Muscle of leg (tissue), 11 donors: ENCODE measurements around the gene SEZ6. TPM values are rescaled to one million over a fixed set of nuclear protein-coding genes. Genes with fewer than 3 reads are reported as not detected.

ENCODE experiments used
- DNase-seq: peaks from one replicate; pipeline ENCODE4 v3.0.0; 2013
- H3K27ac ChIP-seq: one replicate; pipeline ENCODE4 v1.5.1; 2013; ENCODE audit warnings: mild to moderate bottlenecking, low read length, control low read depth
- H3K27me3 ChIP-seq: one replicate; pipeline ENCODE4 v1.6.1; 2013; ENCODE audit warnings: low read length; ENCODE audit not compliant: control insufficient read depth, insufficient read depth
- H3K36me3 ChIP-seq: one replicate; pipeline ENCODE4 v1.6.1; 2013; ENCODE audit warnings: low read length; ENCODE audit not compliant: control insufficient read depth, insufficient read depth
- H3K4me1 ChIP-seq: one replicate; pipeline ENCODE4 v1.6.1; 2013; ENCODE audit warnings: low read length; ENCODE audit not compliant: control insufficient read depth, insufficient read depth
- H3K4me3 ChIP-seq: one replicate; pipeline ENCODE4 v1.5.1; 2013; ENCODE audit warnings: low read length, control low read depth
- H3K9me3 ChIP-seq: replicated peaks from 2 replicates; pipeline ENCODE4 v1.6.1; 2013; ENCODE audit warnings: low read depth, low read length; ENCODE audit not compliant: control insufficient read depth
- WGBS: methylation state at CpG from one replicate; pipeline ENCODE4 v1.1.5; 2013; ENCODE audit warnings: missing lambda C conversion rate; ENCODE audit not compliant: insufficient coverage; 5-methylcytosine and 5-hydroxymethylcytosine counted together
- polyA plus RNA-seq, 8 donors: library from polyadenylated mRNA; unstranded; fragments of 120-200 nt; gene quantifications; one replicate each; pipeline versions ENCODE4 v1.2.1 to v1.2.3, GENCODE V29; 2013; ENCODE audit warnings: inconsistent platforms in 1 of 8, low replicate concordance in 1 of 8; ENCODE audit not compliant: insufficient read length in 8 of 8, insufficient read depth in 1 of 8
- total RNA-seq: library from RNA; stranded (reverse); fragments of 120-200 nt; gene quantifications from one replicate; pipeline ENCODE4 v1.2.4, GENCODE V29; 2013

Gene SEZ6
- total and polyA plus RNA-seq, 9 donors, result 0.04 to 0.44 (median 0.27) TPM

DNA sequence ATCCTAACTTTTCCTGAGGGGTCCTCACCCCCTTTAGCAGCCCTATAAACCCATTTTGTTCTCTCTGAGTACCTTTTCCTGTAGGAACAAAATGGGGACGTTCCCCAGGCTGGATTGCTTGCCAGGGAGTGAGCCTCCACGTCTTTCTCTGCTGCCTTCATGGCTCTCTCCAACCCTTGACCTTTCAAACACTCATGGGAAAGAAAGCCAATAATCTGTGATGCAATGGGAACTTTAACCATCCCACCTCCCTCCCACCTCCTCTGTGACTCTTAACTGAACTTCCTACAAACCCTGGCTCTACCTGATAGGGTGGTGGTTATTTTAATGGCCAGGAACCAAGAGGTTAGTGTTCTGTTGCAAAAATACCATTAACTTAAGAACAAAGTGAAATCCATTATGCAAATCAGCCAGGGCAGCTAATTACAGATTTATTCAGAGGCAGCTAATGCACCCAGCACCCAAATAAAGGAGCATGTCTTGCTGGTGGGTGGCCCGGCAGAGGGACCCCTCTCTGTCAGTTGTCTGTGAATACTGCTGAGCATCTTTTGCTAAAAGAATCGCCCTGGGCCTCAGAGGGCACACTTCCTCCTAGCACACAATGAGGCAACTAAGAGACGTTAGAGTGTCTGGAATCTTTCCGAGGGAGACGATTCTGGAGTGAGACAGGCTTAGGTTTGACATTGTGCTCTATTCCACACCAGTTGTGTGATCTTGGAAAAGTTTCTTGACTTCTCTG, 40.1 kb upstream of the SEZ6 start:
- H3K27me3 ChIP-seq, result peaks cover 12% of the 10 kb centered on the region
- no peaks in the 10 kb centered on the region for H3K36me3 ChIP-seq
- WGBS, result 81% methylated on average over 3 of the region's 7 CpGs
- peaks cover 33% of the 10 kb centered on the region for H3K4me1 ChIP-seq
- H3K4me3 ChIP-seq, result no peak overlapping the region
- DNase-seq, result no peak
- H3K9me3 ChIP-seq, result no peaks in the 10 kb centered on the region
- no peak overlapping the region for H3K27ac ChIP-seq

DNA sequence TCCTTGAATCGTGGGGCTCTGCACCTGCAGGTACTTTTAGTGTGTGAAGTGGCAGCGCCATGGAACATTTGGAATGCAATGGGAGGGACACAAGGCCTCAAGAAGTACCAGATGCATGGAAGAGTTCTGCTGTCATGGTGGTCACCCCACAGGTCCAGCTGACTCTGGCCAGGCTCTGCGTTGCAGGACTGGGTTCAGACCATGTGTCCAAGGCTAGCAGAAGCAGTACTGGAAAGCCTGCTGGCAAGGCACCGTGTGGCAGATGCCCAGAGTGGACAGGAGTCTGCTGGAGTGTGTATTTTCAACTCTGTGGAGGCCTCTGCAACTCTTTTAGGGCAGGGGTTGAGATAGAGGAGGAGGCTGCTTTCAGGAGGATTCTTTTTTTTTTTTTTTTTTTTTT, 39.2 kb upstream of the SEZ6 start:
- no peak overlapping the region for H3K4me3 ChIP-seq
- WGBS, result 83% methylated on average over 4 of the region's 4 CpGs
- H3K9me3 ChIP-seq, result no peaks in the 10 kb centered on the region
- no peak overlapping the region for H3K27ac ChIP-seq
- H3K36me3 ChIP-seq, result no peaks in the 10 kb centered on the region
- DNase-seq, result no peak
- peaks cover 38% of the 10 kb centered on the region for H3K4me1 ChIP-seq
- peaks cover 10% of the 10 kb centered on the region for H3K27me3 ChIP-seq

- Histone ChIP-seq H3K36me3 (no peaks in the 10 kb centered on the region), H3K27ac (no peak overlapping the region), H3K27me3 (peaks cover 6% of the 10 kb centered on the region), H3K9me3 (no peaks in the 10 kb centered on the region), H3K4me3 (no peak overlapping the region), H3K4me1 (peaks cover 29% of the 10 kb centered on the region)
- WGBS, result 83% methylated on average over 1 of the region's 3 CpGs
- no peak for DNase-seq
Measured at GRCh38 chr17:29043539-29044145, 37.8 kb upstream of the SEZ6 start.

DNA sequence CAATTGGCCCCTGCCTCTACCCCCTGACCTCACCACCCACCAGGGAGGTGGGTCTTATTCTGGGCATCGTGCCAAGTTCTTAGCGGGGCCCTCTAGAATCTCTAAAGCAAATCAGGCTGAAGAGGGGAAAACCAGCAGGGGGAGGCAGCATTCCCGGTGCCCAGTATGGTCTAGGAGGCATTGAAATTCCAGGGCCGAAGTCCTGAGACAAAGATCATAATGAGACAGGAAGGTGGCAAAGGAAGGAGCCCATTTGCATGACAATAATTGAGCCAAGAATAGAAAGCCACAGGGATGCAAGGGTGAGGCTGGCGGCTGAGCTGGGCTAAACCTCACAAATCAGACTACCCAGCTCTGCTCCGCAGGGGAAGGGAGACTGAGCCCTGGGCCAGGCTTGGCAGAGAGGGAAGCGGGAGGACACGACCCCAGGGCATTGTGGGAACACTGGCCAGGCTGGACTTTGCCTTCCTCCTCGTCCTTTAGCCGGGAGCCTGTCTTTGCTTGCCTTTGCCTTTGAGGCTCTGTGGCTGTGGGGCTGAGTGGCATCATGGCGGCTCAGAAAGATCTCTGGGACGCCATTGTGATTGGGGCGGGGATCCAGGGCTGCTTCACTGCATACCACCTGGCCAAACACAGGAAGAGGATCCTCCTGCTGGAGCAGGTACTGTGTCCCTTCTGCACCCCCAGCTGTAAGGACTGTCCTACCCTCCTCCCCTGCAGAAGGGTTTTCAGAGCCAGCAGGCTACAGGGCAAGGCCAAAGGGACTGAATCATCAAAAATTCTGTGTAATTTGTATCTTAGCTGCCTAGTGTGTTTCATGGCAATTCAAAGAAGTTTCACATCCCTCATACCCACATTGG, 37.1 kb upstream of the SEZ6 start, which contains the start of gene PIPOX:
PIPOX (plus strand) TSS at position 463 of the 860 bp plus-strand sequence; CDS start at position 548, 85 bp downstream.
- WGBS, result 21% methylated on average over 7 of the region's 13 CpGs
- Histone ChIP-seq H3K36me3 (no peaks in the 10 kb centered on the region), H3K4me1 (peaks cover 24% of the 10 kb centered on the region), H3K27ac (peak within 1 kb of the TSS; percentile 51), H3K9me3 (no peaks in the 10 kb centered on the region), H3K27me3 (peaks cover 10% of the 10 kb centered on the region), H3K4me3 (no peak within 1 kb of the TSS)
- DNase-seq, result peak; percentile 68

- Histone ChIP-seq H3K4me1 (peaks cover 24% of the 10 kb centered on the region), H3K9me3 (no peaks in the 10 kb centered on the region), H3K27ac (no peak overlapping the region), H3K27me3 (peaks cover 17% of the 10 kb centered on the region), H3K36me3 (no peaks in the 10 kb centered on the region), H3K4me3 (no peak overlapping the region)
- no peak for DNase-seq
- 53% methylated on average over 3 of the region's 11 CpGs for WGBS
Measured at GRCh38 chr17:29042026-29042678, 36.3 kb upstream of the SEZ6 start.

DNA sequence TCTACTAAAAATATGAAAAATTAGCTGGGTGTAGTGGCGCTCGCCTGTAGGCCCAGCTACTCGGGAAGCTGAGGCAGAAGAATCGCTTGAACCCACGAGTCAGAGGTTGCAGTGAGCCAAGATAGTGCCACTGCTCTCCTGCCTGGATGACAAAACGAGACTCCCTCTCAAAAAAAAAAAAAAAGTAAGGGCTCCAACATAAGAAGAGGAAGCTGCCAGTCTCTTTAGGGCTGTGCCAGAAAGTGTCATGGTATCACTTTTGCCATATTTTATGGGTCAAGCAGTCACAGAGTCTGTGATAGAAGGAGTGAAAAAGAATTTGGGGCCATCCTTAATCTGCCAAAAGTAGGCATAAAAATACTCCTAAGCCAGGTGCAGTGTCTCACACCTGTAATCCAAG, 35.7 kb upstream of the SEZ6 start:
- peaks cover 21% of the 10 kb centered on the region for H3K27me3 ChIP-seq
- DNase-seq, result no peak
- WGBS, result 100% methylated on average over 5 of the region's 6 CpGs
- H3K4me1 ChIP-seq, result peaks cover 24% of the 10 kb centered on the region
- no peaks in the 10 kb centered on the region for H3K9me3 ChIP-seq
- no peak overlapping the region for H3K27ac ChIP-seq
- no peak overlapping the region for H3K4me3 ChIP-seq
- H3K36me3 ChIP-seq, result no peaks in the 10 kb centered on the region

DNA sequence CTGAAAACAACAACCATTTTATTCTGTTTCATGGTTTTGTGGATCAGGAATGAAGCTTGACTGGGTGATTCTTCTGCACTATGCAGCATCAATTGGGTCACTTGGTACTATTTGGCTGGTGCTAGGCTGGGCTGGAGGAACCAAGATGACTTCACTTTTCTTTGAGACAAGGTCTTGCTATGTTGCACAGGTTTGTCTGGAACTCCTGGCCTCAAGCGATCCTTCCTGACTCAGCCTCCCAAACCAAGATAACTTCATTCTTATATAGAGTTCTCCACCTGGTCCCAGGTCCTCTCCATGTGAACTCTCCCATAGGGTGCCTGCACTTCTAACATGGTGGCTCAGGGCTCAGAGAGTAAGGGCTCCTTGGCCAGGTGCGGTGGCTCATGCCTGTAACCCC, 35.3 kb upstream of the SEZ6 start:
- 91% methylated on average over 2 of the region's 2 CpGs for WGBS
- peaks cover 24% of the 10 kb centered on the region for H3K4me1 ChIP-seq

GRCh38 chr17:29039764-29040598, 34.1 kb upstream of the SEZ6 start:
- H3K27ac ChIP-seq, result no peak overlapping the region
- WGBS, result 69% methylated on average over 11 of the region's 13 CpGs
- no peaks in the 10 kb centered on the region for H3K36me3 ChIP-seq
- peaks cover 3% of the 10 kb centered on the region for H3K9me3 ChIP-seq
- peak; percentile 72 for DNase-seq
- H3K4me3 ChIP-seq, result no peak overlapping the region
- H3K4me1 ChIP-seq, result peaks cover 24% of the 10 kb centered on the region
- peaks cover 33% of the 10 kb centered on the region for H3K27me3 ChIP-seq

More for the DNA sequence above, 35.3 kb upstream of the SEZ6 start:
- Histone ChIP-seq H3K9me3 (no peaks in the 10 kb centered on the region), H3K27me3 (peaks cover 25% of the 10 kb centered on the region), H3K27ac (no peak overlapping the region), H3K36me3 (no peaks in the 10 kb centered on the region), H3K4me3 (no peak overlapping the region)
- DNase-seq, result no peak

GRCh38 chr17:29038085-29038795, 32.4 kb upstream of the SEZ6 start:
- no peak overlapping the region for H3K27ac ChIP-seq
- H3K9me3 ChIP-seq, result peaks cover 16% of the 10 kb centered on the region
- H3K4me1 ChIP-seq, result peaks cover 18% of the 10 kb centered on the region
- H3K36me3 ChIP-seq, result no peaks in the 10 kb centered on the region
- no peak for DNase-seq
- peaks cover 43% of the 10 kb centered on the region for H3K27me3 ChIP-seq
- WGBS, result 24% methylated on average over 14 of the region's 15 CpGs
- no peak overlapping the region for H3K4me3 ChIP-seq
